22Rv1 (cell line): Measurements from ENCODE around the gene HORMAD2.
"Not testable (repeated sequence)": the region's sequence is repeated elsewhere in the genome, so short reads cannot be mapped to it uniquely, and the experiment has no call there.

Source experiments
- H3K27ac ChIP-seq: fragments of 450-650 bp; 2 replicates; pipeline ENCODE4 v1.5.1; 2017
- ZFX ChIP-seq: fragments of 450-650 bp; IDR thresholded peaks from 2 replicates; pipeline ENCODE4 v1.6.1; 2017; ENCODE audit warnings: antibody characterized with exemption, borderline replicate concordance
- TF ChIP-seq, protein P1 (sequence below): fragments of 450-650 bp; IDR thresholded peaks from 2 replicates; pipeline ENCODE4 v1.5.1; 2017; ENCODE audit warnings: mild to moderate bottlenecking

The HORMAD2 gene

DNA sequence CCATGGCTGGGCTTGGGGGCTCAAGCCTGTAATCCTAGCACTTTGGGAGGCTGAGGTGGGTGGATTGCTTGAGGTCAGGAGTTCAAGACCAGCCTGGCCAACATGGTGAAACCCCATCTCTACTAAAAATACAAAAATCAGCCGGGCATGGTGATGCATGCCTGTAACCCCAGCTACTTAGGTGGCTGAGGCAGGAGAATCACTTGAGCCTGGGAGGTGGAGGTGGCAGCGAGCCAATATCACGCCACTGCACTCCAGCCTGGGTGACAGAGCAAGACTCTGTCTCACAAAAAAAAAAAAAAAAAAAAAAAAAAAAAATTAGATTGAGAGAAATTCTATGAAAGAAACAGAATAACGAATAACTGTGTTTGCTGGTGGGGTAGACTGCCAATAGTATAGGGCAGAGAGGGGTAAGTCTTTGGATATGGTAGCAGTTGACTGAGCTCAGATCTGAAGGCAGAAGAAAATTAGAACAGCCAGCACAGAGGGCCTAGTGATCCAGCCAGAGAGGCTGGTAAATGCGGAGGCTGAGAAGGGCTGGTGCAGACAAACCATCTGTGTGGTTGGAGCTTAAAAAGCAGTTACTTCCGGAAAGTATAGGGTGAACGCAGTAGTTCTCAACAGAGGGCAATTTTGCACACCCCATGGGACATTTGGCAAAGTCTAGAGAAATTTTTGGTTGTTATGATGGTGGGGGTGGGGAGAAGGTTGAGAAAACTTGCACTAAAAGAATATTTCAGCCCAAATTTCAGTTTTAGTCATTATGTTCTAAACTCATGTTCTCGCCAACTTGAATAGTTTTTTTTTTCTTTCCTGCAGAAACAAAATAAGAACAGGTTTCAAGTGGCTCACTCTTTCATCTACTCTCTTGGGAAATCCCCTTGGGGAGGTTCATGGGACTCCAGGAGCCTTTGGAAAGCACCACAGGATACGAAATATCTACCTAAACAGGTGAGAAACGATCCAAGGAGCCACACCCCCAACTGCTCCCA lies 1.6 kb upstream of the HORMAD2 start:
- no peak overlapping the region for H3K27ac ChIP-seq
- TF ChIP-seq, protein P1, sequence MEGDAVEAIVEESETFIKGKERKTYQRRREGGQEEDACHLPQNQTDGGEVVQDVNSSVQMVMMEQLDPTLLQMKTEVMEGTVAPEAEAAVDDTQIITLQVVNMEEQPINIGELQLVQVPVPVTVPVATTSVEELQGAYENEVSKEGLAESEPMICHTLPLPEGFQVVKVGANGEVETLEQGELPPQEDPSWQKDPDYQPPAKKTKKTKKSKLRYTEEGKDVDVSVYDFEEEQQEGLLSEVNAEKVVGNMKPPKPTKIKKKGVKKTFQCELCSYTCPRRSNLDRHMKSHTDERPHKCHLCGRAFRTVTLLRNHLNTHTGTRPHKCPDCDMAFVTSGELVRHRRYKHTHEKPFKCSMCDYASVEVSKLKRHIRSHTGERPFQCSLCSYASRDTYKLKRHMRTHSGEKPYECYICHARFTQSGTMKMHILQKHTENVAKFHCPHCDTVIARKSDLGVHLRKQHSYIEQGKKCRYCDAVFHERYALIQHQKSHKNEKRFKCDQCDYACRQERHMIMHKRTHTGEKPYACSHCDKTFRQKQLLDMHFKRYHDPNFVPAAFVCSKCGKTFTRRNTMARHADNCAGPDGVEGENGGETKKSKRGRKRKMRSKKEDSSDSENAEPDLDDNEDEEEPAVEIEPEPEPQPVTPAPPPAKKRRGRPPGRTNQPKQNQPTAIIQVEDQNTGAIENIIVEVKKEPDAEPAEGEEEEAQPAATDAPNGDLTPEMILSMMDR = no peak
- no peak for TF ChIP-seq ZFX

DNA sequence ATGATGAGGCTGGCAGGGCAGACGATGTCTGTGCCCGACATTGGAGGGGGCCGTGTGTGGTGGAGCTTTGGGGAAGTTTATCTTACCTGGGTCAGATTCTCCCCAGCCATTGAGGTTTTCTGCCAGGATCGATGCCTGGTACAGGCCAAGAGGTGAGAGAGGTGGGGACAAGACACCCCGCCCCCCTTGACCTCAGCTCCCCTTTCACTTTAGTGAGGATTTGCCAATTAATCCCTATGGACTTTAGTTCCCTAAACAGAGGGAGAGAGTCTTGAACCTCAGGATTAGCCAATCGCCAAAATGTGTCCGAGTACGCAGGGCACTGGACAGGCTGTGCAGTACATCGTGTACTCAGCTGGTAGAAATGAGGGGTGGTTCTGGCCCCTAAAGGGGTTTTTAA lies 541 bp downstream of the HORMAD2 start:
- no peak for TF ChIP-seq ZFX
- TF ChIP-seq, protein P1 = no peak
- no peak overlapping the region for H3K27ac ChIP-seq

DNA sequence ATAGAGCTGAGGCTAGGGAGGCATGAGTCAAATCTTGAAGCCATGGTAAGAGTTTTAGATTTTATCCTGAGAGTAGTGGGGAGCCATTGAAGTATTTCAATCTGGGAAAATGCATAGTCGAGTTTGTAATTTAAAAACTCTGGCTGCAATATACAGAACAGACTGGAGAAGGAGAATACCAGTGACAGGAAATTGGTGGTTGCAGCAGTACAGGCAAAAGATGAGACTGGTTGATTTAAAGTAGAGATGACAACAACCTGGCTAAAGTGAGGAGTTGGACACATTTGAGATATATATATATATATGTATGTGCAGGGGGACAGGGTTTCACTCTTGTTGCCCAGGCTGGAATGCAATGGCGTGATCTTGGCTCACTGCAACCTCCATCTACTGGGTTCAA lies 6.2 kb downstream of the HORMAD2 start:
- TF ChIP-seq ZFX = no peak
- TF ChIP-seq, protein P1 = no peak
- H3K27ac ChIP-seq = no peak overlapping the region

DNA sequence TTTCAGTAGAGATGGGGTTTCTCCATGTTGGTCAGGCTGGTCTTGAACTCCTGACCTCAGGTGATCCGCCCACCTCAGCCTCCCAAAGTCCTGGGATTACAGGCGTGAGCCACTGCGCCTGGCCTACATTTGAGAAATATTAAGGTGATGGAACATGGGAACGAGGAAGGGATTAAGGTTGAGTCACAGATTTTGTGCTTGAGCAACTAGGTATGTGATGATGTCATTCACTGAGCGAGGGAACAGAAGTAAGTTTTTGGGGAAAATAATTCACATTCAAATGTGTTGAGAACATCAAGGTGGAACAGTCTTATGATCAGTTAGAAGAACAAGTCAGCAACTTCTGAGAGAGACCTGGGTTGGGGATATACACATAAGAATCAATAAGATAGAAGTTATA lies 6.8 kb downstream of the HORMAD2 start:
- not testable (repeated sequence) for H3K27ac ChIP-seq

DNA sequence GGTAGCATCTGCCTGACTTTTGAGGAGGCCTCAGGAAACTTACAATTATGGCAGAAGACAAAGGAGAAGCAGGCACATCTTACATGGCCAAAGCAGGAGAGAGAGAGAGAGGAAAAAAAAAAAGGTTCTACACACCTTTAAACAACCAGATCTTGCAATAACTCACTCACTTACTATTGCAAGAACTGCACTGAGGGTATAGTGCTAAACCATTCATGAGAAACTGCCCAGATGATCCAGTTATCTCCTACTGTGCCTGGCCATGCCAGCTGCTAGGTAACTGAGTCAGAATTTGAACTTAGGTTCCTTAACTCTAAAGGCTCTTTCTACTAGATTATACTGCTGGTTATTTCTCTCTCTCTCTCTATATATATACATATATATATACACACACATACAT lies 7.3 kb downstream of the HORMAD2 start:
- TF ChIP-seq, protein P1 = no peak
- TF ChIP-seq ZFX = no peak
- H3K27ac ChIP-seq = no peak overlapping the region

DNA sequence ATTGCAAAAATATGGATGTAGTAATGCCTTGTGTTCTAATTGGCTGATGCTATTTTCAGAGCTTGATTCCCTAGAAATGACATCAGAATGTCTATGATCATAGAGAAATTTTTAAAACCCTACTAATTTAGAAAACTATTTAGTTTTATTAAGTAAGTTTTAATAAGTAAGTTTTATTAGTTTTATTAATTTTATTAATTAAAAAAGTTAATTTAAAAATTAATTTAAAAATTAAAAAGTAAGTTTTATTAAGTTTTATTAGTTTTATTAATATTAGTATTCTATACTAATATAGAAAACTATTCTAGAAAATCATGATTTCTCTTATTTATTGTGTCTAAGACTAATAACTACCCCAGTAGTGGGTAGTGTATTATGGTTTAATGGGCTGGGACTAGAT lies 8.2 kb downstream of the HORMAD2 start:
- TF ChIP-seq, protein P1 = no peak
- TF ChIP-seq ZFX = no peak
- no peak overlapping the region for H3K27ac ChIP-seq

DNA sequence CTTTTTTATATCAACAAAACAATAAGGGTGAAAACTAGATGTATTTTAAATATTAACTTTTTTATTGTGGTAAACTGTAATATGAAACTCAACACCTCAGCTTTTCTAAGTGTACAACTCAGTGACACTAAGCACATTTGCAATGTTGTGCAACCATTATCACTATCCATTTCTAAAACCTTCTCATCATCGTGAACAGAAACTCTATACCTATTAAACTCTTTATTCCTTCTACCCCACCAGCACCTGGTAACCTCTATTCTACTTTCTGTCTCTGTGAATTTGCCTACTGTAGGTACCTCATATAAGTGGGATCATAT lies 9.4 kb downstream of the HORMAD2 start:
- no peak for TF ChIP-seq ZFX
- TF ChIP-seq, protein P1 = no peak
- peak overlapping the region; percentile 41 for H3K27ac ChIP-seq
